GM20431 (cell line): ENCODE measurements around the gene SASS6.

Experiments used
- in situ Hi-C: fragments of 300-500 bp; cut with MseI, MboI; formaldehyde crosslinking; loops from one replicate; pipeline ENCODE4 v1.15.0; 2020; ENCODE audit warnings: low sequenced_read_pairs; ENCODE audit not compliant: unreplicated experiment

SASS6 gene

GRCh38 chr1:100109554-100110066 is 23.1 kb downstream of the SASS6 start:
- in situ Hi-C loops = no loop called here

- in situ Hi-C loops = no loop called here
Measured at GRCh38 chr1:100107696-100108095, 25.0 kb downstream of the SASS6 start.

- in situ Hi-C loops = no loop called here
Measured at GRCh38 chr1:100101564-100101963, 31.2 kb downstream of the SASS6 start.

- in situ Hi-C loops = no loop called here
Measured at GRCh38 chr1:100100202-100100601, 32.5 kb downstream of the SASS6 start.

GRCh38 chr1:100090471-100090870 is 42.3 kb downstream of the SASS6 start:
- in situ Hi-C loops = no loop called here

- in situ Hi-C loops = no loop called here
Measured at GRCh38 chr1:100089082-100089481, 43.6 kb downstream of the SASS6 start.

GRCh38 chr1:100087396-100087795 is 45.3 kb downstream of the SASS6 start:
- in situ Hi-C loops = no loop called here

- in situ Hi-C loops = no loop called here
Measured at GRCh38 chr1:100080331-100080730, 52.4 kb downstream of the SASS6 start.

GRCh38 chr1:100077531-100077930 is 55.2 kb downstream of the SASS6 start:
- in situ Hi-C loops = no loop called here

- in situ Hi-C loops = no loop called here
Measured at GRCh38 chr1:100076744-100077143, 56.0 kb downstream of the SASS6 start.

GRCh38 chr1:100076319-100076718 is 56.4 kb downstream of the SASS6 start:
- in situ Hi-C loops = no loop called here

GRCh38 chr1:100075773-100076172 is 57.0 kb downstream of the SASS6 start:
- in situ Hi-C loops = no loop called here

- in situ Hi-C loops = no loop called here
Measured at GRCh38 chr1:100074604-100075395, 57.9 kb downstream of the SASS6 start.

- in situ Hi-C loops = no loop called here
Measured at GRCh38 chr1:100073531-100073930, 59.2 kb downstream of the SASS6 start.

GRCh38 chr1:100070201-100070939 is 62.4 kb downstream of the SASS6 start:
- in situ Hi-C loops = no loop called here

GRCh38 chr1:100065969-100066227 is 66.8 kb downstream of the SASS6 start:
- in situ Hi-C loops = no loop called here

GRCh38 chr1:100065183-100065968 is 67.4 kb downstream of the SASS6 start:
- in situ Hi-C loops = no loop called here

GRCh38 chr1:100061681-100062080 is 71.0 kb downstream of the SASS6 start:
- in situ Hi-C loops = no loop called here

GRCh38 chr1:100053727-100054126 is 79.0 kb downstream of the SASS6 start:
- in situ Hi-C loops = no loop called here

GRCh38 chr1:100053119-100053518 is 79.6 kb downstream of the SASS6 start:
- in situ Hi-C loops = no loop called here

GRCh38 chr1:100051893-100052292 is 80.8 kb downstream of the SASS6 start:
- in situ Hi-C loops = no loop called here
